Measurements from ENCODE around the gene CNTN1.

GRCh38 chr12:40768125-40768864 is 76.1 kb downstream of the CNTN1 start:
- TF ChIP-seq, protein P1, sequence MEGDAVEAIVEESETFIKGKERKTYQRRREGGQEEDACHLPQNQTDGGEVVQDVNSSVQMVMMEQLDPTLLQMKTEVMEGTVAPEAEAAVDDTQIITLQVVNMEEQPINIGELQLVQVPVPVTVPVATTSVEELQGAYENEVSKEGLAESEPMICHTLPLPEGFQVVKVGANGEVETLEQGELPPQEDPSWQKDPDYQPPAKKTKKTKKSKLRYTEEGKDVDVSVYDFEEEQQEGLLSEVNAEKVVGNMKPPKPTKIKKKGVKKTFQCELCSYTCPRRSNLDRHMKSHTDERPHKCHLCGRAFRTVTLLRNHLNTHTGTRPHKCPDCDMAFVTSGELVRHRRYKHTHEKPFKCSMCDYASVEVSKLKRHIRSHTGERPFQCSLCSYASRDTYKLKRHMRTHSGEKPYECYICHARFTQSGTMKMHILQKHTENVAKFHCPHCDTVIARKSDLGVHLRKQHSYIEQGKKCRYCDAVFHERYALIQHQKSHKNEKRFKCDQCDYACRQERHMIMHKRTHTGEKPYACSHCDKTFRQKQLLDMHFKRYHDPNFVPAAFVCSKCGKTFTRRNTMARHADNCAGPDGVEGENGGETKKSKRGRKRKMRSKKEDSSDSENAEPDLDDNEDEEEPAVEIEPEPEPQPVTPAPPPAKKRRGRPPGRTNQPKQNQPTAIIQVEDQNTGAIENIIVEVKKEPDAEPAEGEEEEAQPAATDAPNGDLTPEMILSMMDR (IDR thresholded peaks at IDR 0.05), result no peak
- TF ChIP-seq POLR2A (IDR thresholded peaks at IDR 0.05), result no peak
